Common myeloid progenitor, CD34-positive (primary cell): ENCODE data around the gene SERPINB1. TPM values are rescaled to one million over a fixed set of nuclear protein-coding genes. Genes with fewer than 3 reads are reported as not detected.

Experiments
- CTCF ChIA-PET: fragments of 350-600 bp; sonication (Branson Sonifier 250); formaldehyde crosslinking; loops from one replicate; lab custom pipeline; 2021; ENCODE audit warnings: antibody characterized with exemption; lab: Charles Lee
- POLR2A ChIA-PET: fragments of 350-600 bp; sonication (Branson Sonifier 250); formaldehyde crosslinking; loops from one replicate; lab custom pipeline; 2021; ENCODE audit warnings: antibody characterized with exemption; lab: Charles Lee
- DNase-seq, 3 donors: peaks; one replicate each; pipeline versions ENCODE4 v3.0.0 to v3.0.0-alpha.2; 2013
- H3K27ac ChIP-seq, 2 experiments: 1 replicate in 1 of 2; 2 replicates in 1 of 2; pipeline ENCODE4 v1.7.0; 2013; ENCODE audit warnings: inconsistent platforms in 2 of 2, low read length in 2 of 2, mild to moderate bottlenecking in 2 of 2, low read depth in 1 of 2, moderate library complexity in 1 of 2; ENCODE audit not compliant: severe bottlenecking in 2 of 2, insufficient read depth in 1 of 2, poor library complexity in 1 of 2
- H3K27me3 ChIP-seq, 5 experiments: replicated peaks in 2 of 5; 1 replicate in 3 of 5; 2 replicates in 2 of 5; pipeline versions ENCODE4 v1.6.1 to v1.7.0; 2013; ENCODE audit warnings: low read length in 4 of 5, mild to moderate bottlenecking in 2 of 5, moderate library complexity in 2 of 5, inconsistent platforms in 1 of 5; ENCODE audit not compliant: insufficient read depth in 5 of 5, control insufficient read depth in 4 of 5
- H3K36me3 ChIP-seq, 4 experiments: 1 replicate in 2 of 4; 2 replicates in 2 of 4; pipeline versions ENCODE4 v1.6.1 to v1.7.0; 2013; ENCODE audit warnings: low read length in 3 of 4, control low read depth in 1 of 4, mild to moderate bottlenecking in 1 of 4; ENCODE audit not compliant: control insufficient read depth in 4 of 4, insufficient read depth in 4 of 4
- H3K4me1 ChIP-seq, 4 experiments: 1 replicate in 3 of 4; 2 replicates in 1 of 4; pipeline versions ENCODE4 v1.6.1 to v1.7.1; 2013; ENCODE audit warnings: low read length in 3 of 4, mild to moderate bottlenecking in 3 of 4, control low read depth in 1 of 4, inconsistent platforms in 1 of 4, moderate library complexity in 1 of 4; ENCODE audit not compliant: control insufficient read depth in 4 of 4, insufficient read depth in 4 of 4; ENCODE audit errors: control extremely low read depth in 1 of 4
- H3K4me3 ChIP-seq, 7 experiments: 1 replicate in 4 of 7; 2 replicates in 3 of 7; pipeline versions ENCODE4 v1.5.1 to v1.7.0; 2013; ENCODE audit warnings: mild to moderate bottlenecking in 7 of 7, low read length in 6 of 7, moderate library complexity in 6 of 7, inconsistent platforms in 2 of 7, low read depth in 2 of 7, control low read depth in 1 of 7; ENCODE audit not compliant: insufficient read depth in 4 of 7, control insufficient read depth in 1 of 7; ENCODE audit errors: extremely low read depth in 1 of 7
- H3K9me3 ChIP-seq, 5 experiments: 1 replicate in 4 of 5; 2 replicates in 1 of 5; pipeline versions ENCODE4 v1.6.1 to v1.7.1; 2013; ENCODE audit warnings: low read length in 4 of 5, mild to moderate bottlenecking in 2 of 5, inconsistent platforms in 1 of 5, low read depth in 1 of 5, moderate library complexity in 1 of 5; ENCODE audit not compliant: control insufficient read depth in 4 of 5, insufficient read depth in 2 of 5; ENCODE audit errors: control extremely low read depth in 1 of 5
- WGBS: methylation state at CpG from one replicate; pipeline ENCODE4 v1.1.5; 2013; ENCODE audit not compliant: insufficient coverage; 5-methylcytosine and 5-hydroxymethylcytosine counted together
- polyA plus RNA-seq: library from polyadenylated mRNA; unstranded; fragments of 120-200 nt; gene quantifications from one replicate; pipeline ENCODE4 v1.2.1, GENCODE V29; 2013

Gene SERPINB1
- polyA plus RNA-seq, result 833 TPM

- Histone ChIP-seq H3K36me3 (peaks cover 4 to 40% (median 28%) of the 10 kb centered on the region in 4 experiments), H3K9me3 (no peaks in the 10 kb centered on the region), H3K4me1 (peaks cover 39 to 61% (median 56%) of the 10 kb centered on the region in 4 experiments), H3K27ac (peak within 1 kb of the TSS; percentile 75 to 91), H3K27me3 (no peaks in the 10 kb centered on the region), H3K4me3 (peak within 1 kb of the TSS; percentile 59 to 97 (median 93))
- POLR2A ChIA-PET, result interaction anchor here (0.6 to 4.4 kb wide), 20 partner anchors 9 to 1926 kb away, joined by 3 to 23 read pairs (median 4); partner anchors contain the start of gene NQO2
- WGBS, result under 1% methylated on average over 52 of the region's 67 CpGs
- CTCF ChIA-PET, result interaction anchor here (0.7 to 13.9 kb wide), 29 partner anchors 10 to 215 kb away, joined by 3 to 208 read pairs (median 4); partner anchors contain the start of genes MYLK4 and WRNIP1
- DNase-seq, result peak; percentile 86 to 94 (median 91)
These were observed at the start of gene SERPINB1 for GRCh38 chr6:2841264-2842138. SERPINB1 (minus strand) TSS chr6:2841863; CDS start chr6:2840586, 1,277 bp downstream.

- Histone ChIP-seq H3K9me3 (no peaks in the 10 kb centered on the region), H3K4me3 (no peak overlapping the region), H3K4me1 (no peaks in the 10 kb centered on the region), H3K27me3 (no peaks in the 10 kb centered on the region), H3K27ac (no peak overlapping the region), H3K36me3 (peaks cover 34 to 68% (median 48%) of the 10 kb centered on the region in 4 experiments)
- ChIA-PET CTCF (interaction anchor here (0.9 kb wide), 1 partner anchor 41 kb away, joined by 3 read pairs; no protein-coding TSS in a partner anchor), POLR2A (no interaction called here)
- DNase-seq, result no peak
- WGBS, result 95% methylated on average over 13 of the region's 14 CpGs
These were observed 49.5 kb upstream of the SERPINB1 start for GRCh38 chr6:2890976-2891767.

GRCh38 chr6:2885967-2886735, 44.5 kb upstream of the SERPINB1 start:
- H3K27ac ChIP-seq, result no peak overlapping the region
- H3K4me3 ChIP-seq, result no peak overlapping the region
- H3K4me1 ChIP-seq, result peaks cover 9 to 22% (median 15%) of the 10 kb centered on the region in 4 experiments
- DNase-seq, result no peak
- H3K36me3 ChIP-seq, result peaks cover 10 to 29% (median 18%) of the 10 kb centered on the region in 4 experiments
- H3K9me3 ChIP-seq, result no peaks in the 10 kb centered on the region
- H3K27me3 ChIP-seq, result no peaks in the 10 kb centered on the region
- POLR2A ChIA-PET, result no interaction called here
- 80% methylated on average over 1 of the region's 6 CpGs for WGBS
- CTCF ChIA-PET, result interaction anchor here (0.8 kb wide), 1 partner anchor 11 kb away, joined by 3 read pairs; no protein-coding TSS in a partner anchor

GRCh38 chr6:2884804-2885203, 43.1 kb upstream of the SERPINB1 start:
- Histone ChIP-seq H3K4me1 (peaks cover 9 to 22% (median 17%) of the 10 kb centered on the region in 4 experiments), H3K9me3 (no peaks in the 10 kb centered on the region), H3K27me3 (no peaks in the 10 kb centered on the region), H3K36me3 (peaks cover 2 to 15% (median 6%) of the 10 kb centered on the region in 4 experiments), H3K4me3 (no peak overlapping the region), H3K27ac (peak overlapping the region in 1 of 2 experiments; percentile 39)
- CTCF ChIA-PET, result interaction anchor here (0.6 to 1.9 kb wide), 6 partner anchors 10 to 100 kb away, joined by 3 to 8 read pairs (median 4); no protein-coding TSS in a partner anchor
- peak in 2 of 3 donors; percentile 41 to 54 for DNase-seq
- POLR2A ChIA-PET, result interaction anchor here (0.7 kb wide), 1 partner anchor 19 kb away, joined by 4 read pairs; no protein-coding TSS in a partner anchor
- WGBS, result no CpG with 5 or more reads among the region's 3 CpGs

- POLR2A ChIA-PET, result interaction anchor here (1.2 kb wide), 1 partner anchor 9 kb away, joined by 3 read pairs; no protein-coding TSS in a partner anchor
- H3K4me1 ChIP-seq, result peaks cover 9 to 22% (median 17%) of the 10 kb centered on the region in 4 experiments
- DNase-seq, result no peak
- H3K9me3 ChIP-seq, result no peaks in the 10 kb centered on the region
- peaks cover 0 to 7% (median 2%) of the 10 kb centered on the region in 4 experiments for H3K36me3 ChIP-seq
- H3K27me3 ChIP-seq, result no peaks in the 10 kb centered on the region
- no peak overlapping the region for H3K4me3 ChIP-seq
- H3K27ac ChIP-seq, result no peak overlapping the region
- CTCF ChIA-PET, result interaction anchor here (0.6 to 2.0 kb wide), 9 partner anchors 11 to 51 kb away, joined by 3 to 8 read pairs (median 5); no protein-coding TSS in a partner anchor
- 94% methylated on average over 2 of the region's 2 CpGs for WGBS
These were observed 42.0 kb upstream of the SERPINB1 start for GRCh38 chr6:2883673-2884072.

- Histone ChIP-seq H3K27me3 (no peaks in the 10 kb centered on the region), H3K27ac (no peak overlapping the region), H3K36me3 (no peaks in the 10 kb centered on the region), H3K4me3 (no peak overlapping the region), H3K9me3 (no peaks in the 10 kb centered on the region), H3K4me1 (peaks cover 16 to 36% (median 21%) of the 10 kb centered on the region in 4 experiments)
- WGBS, result no CpG with 5 or more reads among the region's 4 CpGs
- ChIA-PET POLR2A (no interaction called here), CTCF (interaction anchor here (1.1 to 1.2 kb wide), 2 partner anchors 10 to 32 kb away, joined by 4 read pairs; no protein-coding TSS in a partner anchor)
- DNase-seq, result peak in 1 of 3 donors; percentile 40
These were observed 39.8 kb upstream of the SERPINB1 start for GRCh38 chr6:2881423-2881822.
